ENCODE data around the gene CORO1C. TPM values are rescaled to one million over a fixed set of nuclear protein-coding genes. Genes with fewer than 3 reads are reported as not detected.

CORO1C gene
- total RNA-seq, result 171 and 175 TPM in 2 replicates
- long read RNA-seq, transcript CORO1C-201 (11 exons, 3,892 nt), result major isoform, 166 of 229 reads
- long read RNA-seq, partial matches to known transcripts, result 26 of 229 reads
- long read RNA-seq, other reads (novel, unspliced or antisense), result 36 of 229 reads

DNA sequence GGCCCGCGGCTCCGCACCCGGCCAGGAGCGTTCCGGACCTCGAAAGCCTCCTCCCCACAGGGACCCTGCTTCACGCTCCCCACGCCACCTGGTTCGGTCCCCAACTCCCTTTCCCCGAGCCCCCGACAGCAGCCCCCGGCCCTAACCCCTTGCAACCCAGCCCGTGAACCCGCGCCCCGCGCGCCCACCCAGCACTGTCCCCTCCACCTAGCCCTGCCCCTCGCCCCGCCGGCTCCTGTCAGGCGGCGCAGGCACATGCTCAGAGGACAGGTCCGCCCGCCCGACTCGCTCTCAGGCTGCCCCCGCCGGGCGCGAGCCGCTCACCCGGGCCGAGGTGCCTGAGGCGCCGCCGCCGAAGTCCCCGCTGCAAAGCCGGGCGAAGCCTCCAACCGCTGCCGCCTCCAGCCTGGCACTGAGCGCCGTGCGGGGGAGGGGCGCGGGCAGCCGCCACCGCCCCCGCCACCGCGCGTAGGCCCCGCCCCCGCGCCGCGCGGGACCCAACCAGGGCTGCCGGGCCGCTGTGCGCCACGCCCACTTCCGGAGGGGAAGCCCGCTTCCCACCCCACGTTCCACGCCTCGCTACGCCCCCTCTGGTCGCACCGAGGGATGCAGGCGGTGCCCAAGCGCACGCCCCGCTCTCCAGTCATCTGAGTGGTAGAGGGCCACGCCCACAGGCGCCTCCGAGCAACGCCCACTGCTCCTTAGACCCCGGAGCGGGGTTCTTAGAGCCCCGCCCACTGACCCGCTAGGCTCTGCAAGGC is at the start of gene CORO1C:
CORO1C (minus strand) TSS at position 414 of the 761 bp plus-strand sequence. CDS start 30,200 bp downstream, outside the sequence.
- peak; percentile 90 for TF ChIP-seq CTCF (conservative IDR thresholded peaks at IDR 0.05)
- H3K4me3 Mint-ChIP-seq, result peak within 1 kb of the TSS; percentile 100

GRCh38 chr12:108779998-108780688 is 48.8 kb upstream of the CORO1C start:
- Mint-ChIP-seq H3K27me3 (ENCODE audit: low read depth) (no peaks in the 10 kb centered on the region), H3K27ac (ENCODE audit: unreplicated experiment) (no peak overlapping the region), H3K36me3 (ENCODE audit: low read depth) (no peaks in the 10 kb centered on the region), H3K4me1 (peaks cover 12% of the 10 kb centered on the region), H3K4me3 (no peak overlapping the region), H3K9me3 (no peaks in the 10 kb centered on the region)
- DNase-seq (ENCODE audit: low read depth, low spot score), result no peak
- no peak for TF ChIP-seq CTCF (conservative IDR thresholded peaks at IDR 0.05)

More for the DNA sequence above, at the start of gene CORO1C:
- DNase-seq (ENCODE audit: low read depth, low spot score), result peak; percentile 100
- no peaks in the 10 kb centered on the region for H3K27me3 Mint-ChIP-seq (ENCODE audit: low read depth)
- H3K27ac Mint-ChIP-seq (ENCODE audit: unreplicated experiment), result peak within 1 kb of the TSS; percentile 97
- H3K4me1 Mint-ChIP-seq, result peaks cover 44% of the 10 kb centered on the region
- no peaks in the 10 kb centered on the region for H3K9me3 Mint-ChIP-seq
- no peaks in the 10 kb centered on the region for H3K36me3 Mint-ChIP-seq (ENCODE audit: low read depth)

DNA sequence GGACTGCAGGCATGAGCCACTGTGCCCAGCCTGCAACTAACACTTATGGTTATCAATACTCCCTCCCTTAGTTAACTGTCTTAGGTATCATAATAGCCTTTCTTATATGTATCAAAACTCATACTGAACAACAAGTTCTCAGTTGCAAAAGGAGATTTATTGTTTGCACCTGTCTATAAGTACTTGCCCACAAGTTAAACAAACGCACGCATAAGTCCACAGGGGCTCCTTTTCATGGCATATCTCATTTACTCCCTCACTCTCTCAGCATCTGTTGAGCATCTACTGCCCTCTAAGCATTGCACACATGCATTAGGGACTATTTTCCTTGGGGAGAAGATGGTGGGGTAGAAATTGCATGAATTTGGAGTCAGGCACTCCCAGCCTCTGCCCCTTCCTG is 46.7 kb upstream of the CORO1C start:
- Mint-ChIP-seq H3K27ac (ENCODE audit: unreplicated experiment) (no peak overlapping the region), H3K4me3 (no peak overlapping the region), H3K9me3 (no peaks in the 10 kb centered on the region), H3K36me3 (ENCODE audit: low read depth) (no peaks in the 10 kb centered on the region), H3K27me3 (ENCODE audit: low read depth) (no peaks in the 10 kb centered on the region), H3K4me1 (peaks cover 21% of the 10 kb centered on the region)
- no peak for TF ChIP-seq CTCF (conservative IDR thresholded peaks at IDR 0.05)
- no peak for DNase-seq (ENCODE audit: low read depth, low spot score)

- H3K27ac Mint-ChIP-seq (ENCODE audit: unreplicated experiment), result peak overlapping the region; percentile 75
- H3K27me3 Mint-ChIP-seq (ENCODE audit: low read depth), result no peaks in the 10 kb centered on the region
- H3K4me3 Mint-ChIP-seq, result no peak overlapping the region
- no peak for TF ChIP-seq CTCF (conservative IDR thresholded peaks at IDR 0.05)
- H3K4me1 Mint-ChIP-seq, result peaks cover 24% of the 10 kb centered on the region
- no peaks in the 10 kb centered on the region for H3K36me3 Mint-ChIP-seq (ENCODE audit: low read depth)
- no peak for DNase-seq (ENCODE audit: low read depth, low spot score)
- no peaks in the 10 kb centered on the region for H3K9me3 Mint-ChIP-seq
Measured at GRCh38 chr12:108777156-108777555, 45.8 kb upstream of the CORO1C start.

DNA sequence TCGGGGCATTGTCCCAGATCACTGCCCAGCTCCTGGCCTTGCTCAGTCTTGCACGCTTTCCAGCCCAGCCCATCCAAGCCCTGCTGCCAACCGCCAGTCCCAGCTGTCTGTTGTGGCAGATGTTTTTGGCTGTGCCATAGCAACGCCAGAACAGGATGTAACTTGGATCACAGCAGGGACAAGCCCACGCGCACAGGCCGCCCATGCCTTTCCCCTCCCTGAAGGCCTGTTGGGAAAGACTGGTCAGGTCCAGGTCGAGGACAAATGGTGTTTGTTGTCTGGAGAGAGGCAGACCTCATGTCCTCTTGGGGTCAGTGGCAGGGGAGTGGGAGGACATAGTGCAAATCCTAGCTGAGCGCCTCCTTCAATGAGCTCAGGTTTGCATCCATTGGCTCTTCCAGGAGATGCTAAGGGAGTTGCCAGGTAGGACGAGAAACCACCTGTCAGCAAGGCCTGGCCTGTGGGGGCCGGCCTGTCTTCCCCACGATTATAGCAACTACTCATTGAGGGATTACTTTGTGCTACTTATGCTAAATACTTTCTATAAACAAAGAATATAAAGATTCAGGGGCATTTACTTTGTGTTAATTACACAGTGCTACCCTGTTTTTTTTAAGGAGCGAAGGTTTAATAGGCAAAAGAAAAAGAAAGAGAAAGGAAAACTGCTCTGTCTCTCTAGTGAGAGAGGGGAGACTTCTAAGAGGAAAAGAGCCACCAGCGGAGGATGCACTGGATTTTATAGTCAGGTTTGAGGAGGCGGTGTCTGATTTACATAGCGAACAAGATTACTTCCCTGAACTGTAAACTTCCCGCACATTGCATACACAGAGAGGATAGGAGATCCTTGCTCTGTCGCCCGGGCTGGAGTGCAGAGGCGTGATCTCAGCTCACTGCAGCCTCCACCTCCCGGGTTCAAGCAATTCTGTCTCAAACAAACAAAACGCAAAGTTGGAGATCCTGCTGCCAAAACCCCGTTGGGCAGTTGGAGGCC is 42.8 kb upstream of the CORO1C start:
- Mint-ChIP-seq H3K27ac (ENCODE audit: unreplicated experiment) (peak overlapping the region; percentile 90), H3K4me3 (no peak overlapping the region), H3K36me3 (ENCODE audit: low read depth) (no peaks in the 10 kb centered on the region), H3K9me3 (no peaks in the 10 kb centered on the region), H3K4me1 (peaks cover 24% of the 10 kb centered on the region), H3K27me3 (ENCODE audit: low read depth) (peaks cover 3% of the 10 kb centered on the region)
- DNase-seq (ENCODE audit: low read depth, low spot score), result peak; percentile 15
- no peak for TF ChIP-seq CTCF (conservative IDR thresholded peaks at IDR 0.05)

All from neural crest cell (in vitro differentiated cells).